ENCODE data around the gene C6orf132. TPM values are rescaled to one million over a fixed set of nuclear protein-coding genes. Genes with fewer than 3 reads are reported as not detected.

The C6orf132 gene
- total and polyA plus RNA-seq, 7 donors: 0.08 to 0.34 (median 0.13) TPM

- Histone ChIP-seq H3K9me3 (no peaks in the 10 kb centered on the region), H3K27me3 (ENCODE audit: insufficient read depth in 3 of 3, low read length in 2 of 3) (peaks cover 0 to 5% (median 4%) of the 10 kb centered on the region in 3 donors), H3K4me3 (no peak overlapping the region), H3K27ac (no peak overlapping the region), H3K4me1 (no peaks in the 10 kb centered on the region), H3K36me3 (ENCODE audit: insufficient read depth in 1 of 2, low read depth in 1 of 2) (no peaks in the 10 kb centered on the region)
- ATAC-seq (peak in 1 of 4 donors; percentile 23), DNase-seq (no peak)
- intact Hi-C loops (cut with DNase I): loop anchor here in 1 of 2 donors (5.0 kb wide), 1 partner anchor 66 kb away; no protein-coding TSS in a partner anchor
- TF ChIP-seq CTCF (IDR thresholded peaks at IDR 0.05): no peak
- 46 to 57% (median 53%) methylated on average over 2 of the region's 2 CpGs for WGBS, 3 donors
These were observed 15.6 kb upstream of the C6orf132 start for GRCh38 chr6:42158011-42158410.

GRCh38 chr6:42156638-42157037, 14.2 kb upstream of the C6orf132 start:
- ATAC-seq: no peak
- no peak overlapping the region for H3K4me3 ChIP-seq

GRCh38 chr6:42155293-42155692, 12.9 kb upstream of the C6orf132 start:
- no peak for TF ChIP-seq CTCF (IDR thresholded peaks at IDR 0.05)
- no peaks in the 10 kb centered on the region for H3K4me1 ChIP-seq
- peaks cover 0 to 2% (median 1%) of the 10 kb centered on the region in 3 donors for H3K27me3 ChIP-seq (ENCODE audit: insufficient read depth in 3 of 3, low read length in 2 of 3)
- no peaks in the 10 kb centered on the region for H3K36me3 ChIP-seq (ENCODE audit: insufficient read depth in 1 of 2, low read depth in 1 of 2)
- WGBS, 3 donors: 77 to 83% (median 78%) methylated on average over 4 of the region's 4 CpGs
- intact Hi-C loops (cut with DNase I): loop anchor here in 1 of 2 donors (5.0 kb wide), 1 partner anchor 63 kb away; no protein-coding TSS in a partner anchor
- H3K4me3 ChIP-seq: no peak overlapping the region
- no peaks in the 10 kb centered on the region for H3K9me3 ChIP-seq
- no peak for ATAC-seq
- no peak for DNase-seq
- H3K27ac ChIP-seq: no peak overlapping the region

More at GRCh38 chr6:42156638-42157037, 14.2 kb upstream of the C6orf132 start:
- H3K27ac ChIP-seq: no peak overlapping the region
- intact Hi-C loops (cut with DNase I): loop anchor here in 1 of 2 donors (5.0 kb wide), 1 partner anchor 64 kb away; no protein-coding TSS in a partner anchor
- no peaks in the 10 kb centered on the region for H3K36me3 ChIP-seq (ENCODE audit: insufficient read depth in 1 of 2, low read depth in 1 of 2)
- DNase-seq: no peak
- no peaks in the 10 kb centered on the region for H3K4me1 ChIP-seq
- no peaks in the 10 kb centered on the region for H3K9me3 ChIP-seq
- whole genome bisulfite sequencing, 3 donors: 63 to 79% (median 65%) methylated on average over 3 of the region's 3 CpGs
- H3K27me3 ChIP-seq (ENCODE audit: insufficient read depth in 3 of 3, low read length in 2 of 3): peaks cover 0 to 5% (median 2%) of the 10 kb centered on the region in 3 donors
- TF ChIP-seq CTCF (IDR thresholded peaks at IDR 0.05): no peak

GRCh38 chr6:42154461-42155209, 12.2 kb upstream of the C6orf132 start:
- Histone ChIP-seq H3K27me3 (ENCODE audit: insufficient read depth in 3 of 3, low read length in 2 of 3) (peaks cover 0 to 2% (median 0%) of the 10 kb centered on the region in 3 donors), H3K36me3 (ENCODE audit: insufficient read depth in 1 of 2, low read depth in 1 of 2) (no peaks in the 10 kb centered on the region), H3K4me3 (no peak overlapping the region), H3K27ac (no peak overlapping the region), H3K4me1 (no peaks in the 10 kb centered on the region), H3K9me3 (no peaks in the 10 kb centered on the region)
- intact Hi-C loops (cut with DNase I): loop anchor here in 1 of 2 donors (5.0 kb wide), 1 partner anchor 62 kb away; no protein-coding TSS in a partner anchor
- ATAC-seq: no peak
- DNase-seq: no peak
- TF ChIP-seq CTCF (IDR thresholded peaks at IDR 0.05): no peak

All from psoas muscle (tissue), 8 donors.